ENCODE results near the gene COX7B.

DNA sequence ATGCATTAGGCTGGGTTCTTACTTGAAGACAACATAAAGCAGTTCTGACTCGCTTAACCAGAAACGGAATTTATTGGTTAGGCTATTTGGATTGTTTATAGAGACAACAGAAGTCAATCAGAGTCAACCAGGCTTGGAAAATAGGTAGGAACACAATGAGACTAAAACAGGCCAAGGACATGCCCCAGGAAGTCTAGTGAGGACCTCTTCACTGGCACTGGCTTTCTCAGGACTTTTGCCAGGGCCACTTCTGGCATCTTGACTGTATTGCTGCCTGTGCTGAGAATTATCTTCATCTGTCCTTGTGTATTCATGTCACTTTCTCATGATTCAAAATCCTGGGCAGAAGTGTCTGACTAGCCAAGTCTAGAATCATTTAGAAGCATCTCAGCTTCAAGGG is 50.6 kb downstream of the COX7B start:
- TF ChIP-seq POLR2A (IDR thresholded peaks at IDR 0.05; ENCODE audit: low read depth, low read length) = no peak
- TF ChIP-seq POLR2AphosphoS5 (IDR thresholded peaks at IDR 0.05; ENCODE audit: low read depth, low read length) = no peak

All from GM12891 (cell line).